Left forelimb (tissue), 1 donor: ENCODE data around the gene IP6K1.
"Not testable (repeated sequence)": the region's sequence is repeated elsewhere in the genome, so short reads cannot be mapped to it uniquely, and the experiment has no call there.

ENCODE experiments used
- DNase-seq: peaks from one replicate; pipeline ENCODE4 v3.0.0-alpha.2; 2018; ENCODE audit warnings: low spot score

Gene IP6K1

DNA sequence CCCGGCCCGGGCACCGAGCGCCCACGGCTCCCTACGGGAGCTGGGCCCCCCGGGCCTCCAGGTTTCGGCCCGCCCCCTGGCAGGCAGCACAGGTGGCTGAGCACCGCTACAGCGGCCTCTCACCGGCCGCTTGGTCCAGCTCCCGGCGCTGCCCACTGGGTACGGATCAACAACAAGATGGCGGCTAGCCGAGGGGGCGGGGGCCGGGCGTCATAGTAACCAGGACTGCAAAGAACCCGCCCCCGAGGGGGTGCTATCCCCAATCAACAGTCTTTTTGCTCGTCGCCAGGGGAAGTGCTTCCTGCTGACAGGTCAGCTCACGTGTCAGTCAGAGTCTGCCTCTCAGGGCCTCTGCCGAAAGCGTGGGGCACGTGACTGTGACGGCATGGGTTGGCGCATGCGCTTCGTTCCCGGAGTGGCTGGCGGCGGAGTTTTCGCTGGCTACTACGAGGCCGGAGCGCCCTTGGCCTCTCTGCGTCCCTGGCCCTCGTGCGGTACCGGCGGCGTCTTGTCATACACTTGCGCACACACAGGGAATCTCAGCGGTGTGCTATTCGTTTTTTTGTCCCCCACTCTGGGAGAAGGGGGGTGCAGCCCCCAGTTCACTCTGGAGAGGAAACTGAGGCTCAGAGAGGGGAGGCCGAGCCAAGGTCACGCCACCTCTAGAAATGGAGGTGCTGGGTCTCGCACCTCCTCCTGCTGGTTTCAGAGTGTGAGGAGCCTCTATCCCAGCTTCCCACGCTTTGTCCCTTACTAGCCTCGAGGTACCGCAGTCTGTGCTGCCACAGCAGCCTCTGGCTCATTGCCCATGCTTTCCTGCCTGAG lies at the start of gene IP6K1:
IP6K1 (minus strand) TSS at position 186 of the 825 bp plus-strand sequence. CDS start 38,502 bp downstream, outside the sequence.
- DNase-seq = peak; percentile 99

DNA sequence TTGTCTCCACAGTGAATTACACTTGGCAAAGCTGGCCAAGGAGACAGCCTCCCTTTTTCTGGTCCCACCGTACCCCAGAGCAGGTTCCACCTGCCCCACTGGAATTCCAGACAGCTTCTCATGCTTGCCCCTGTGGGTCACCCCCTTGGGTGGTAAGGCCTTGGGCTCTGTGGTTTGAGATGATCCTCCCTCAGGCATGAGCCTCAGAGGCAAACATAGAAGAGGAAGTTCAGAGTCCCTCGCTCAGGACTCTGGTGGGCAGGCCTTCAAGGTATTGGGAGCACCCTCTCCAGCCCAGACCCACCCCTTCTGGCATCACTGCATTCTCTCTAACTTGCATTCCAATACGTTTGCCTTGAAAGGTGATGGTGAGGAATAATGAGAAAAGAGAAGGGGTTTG lies 45.0 kb upstream of the IP6K1 start:
- DNase-seq = no peak

DNA sequence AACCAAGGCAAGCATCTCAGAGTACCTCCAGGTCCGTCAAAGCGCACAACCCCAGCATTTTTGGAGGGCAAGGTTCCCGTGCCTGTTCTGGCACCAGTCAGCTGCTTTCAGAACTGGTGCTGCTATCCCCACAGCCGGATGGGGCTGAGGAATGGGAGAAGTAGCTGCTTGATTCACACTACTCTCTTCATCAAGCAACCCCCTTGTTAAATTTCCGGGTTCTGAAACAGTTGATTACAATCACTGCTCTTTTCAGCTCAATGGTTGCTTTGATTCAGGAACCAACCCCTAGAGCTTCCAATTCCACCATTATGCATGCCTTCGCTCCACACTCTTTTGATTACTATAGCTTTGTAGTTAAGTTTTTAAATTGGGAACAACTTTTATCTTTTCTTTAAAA lies 39.7 kb upstream of the IP6K1 start:
- no peak for DNase-seq

DNA sequence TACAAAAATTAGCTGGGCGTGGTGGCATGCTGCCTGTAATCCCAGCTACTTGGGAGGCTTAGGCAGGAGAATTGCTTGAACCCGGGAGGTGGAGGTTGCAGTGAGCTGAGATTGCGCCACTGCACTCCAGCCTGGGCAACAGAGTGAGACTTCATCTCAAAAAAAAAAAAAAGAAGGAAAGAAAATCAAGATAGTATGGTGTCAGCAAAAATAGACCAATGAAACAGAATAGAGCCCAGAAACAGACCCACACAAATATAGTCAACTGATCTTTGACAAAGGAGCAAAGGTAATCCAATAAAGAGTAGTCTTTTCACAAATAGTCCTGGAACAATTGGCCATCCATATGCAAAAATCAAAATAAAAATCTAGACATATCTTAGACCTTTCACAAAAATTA lies 36.8 kb upstream of the IP6K1 start:
- DNase-seq = not testable (repeated sequence)

DNA sequence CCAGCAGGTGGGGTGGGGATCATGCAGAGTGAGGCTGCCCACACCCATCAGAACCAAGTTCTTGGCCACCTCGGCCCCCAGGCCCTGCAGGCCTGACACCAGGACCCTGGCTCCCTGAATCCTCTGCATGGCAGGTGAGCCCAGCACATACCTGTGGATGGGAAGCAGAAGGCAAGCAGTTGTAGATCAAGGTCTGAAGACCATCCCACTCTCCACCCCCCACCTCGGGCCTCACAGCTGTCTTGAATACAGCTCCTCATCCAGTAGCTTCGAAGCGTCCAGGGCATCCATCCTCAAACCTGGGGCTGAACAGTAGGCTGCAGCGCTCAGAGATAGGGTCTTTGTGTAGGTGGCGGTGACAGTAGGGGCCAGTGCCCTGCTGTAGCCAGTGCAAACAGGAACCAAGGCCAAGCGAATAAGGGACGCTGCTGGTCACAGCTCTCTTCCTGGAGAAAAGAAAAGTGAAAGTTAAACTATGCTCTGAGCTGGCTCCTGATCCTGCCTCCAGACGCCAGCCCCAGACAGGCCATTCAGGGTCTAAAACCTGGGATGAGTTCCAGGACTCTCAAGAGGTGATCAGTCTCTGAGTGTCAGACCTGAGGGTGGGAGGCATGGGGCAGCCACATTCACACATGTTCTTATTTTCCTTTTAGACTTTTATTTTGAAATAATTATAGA lies 27.3 kb upstream of the IP6K1 start, which contains the start of gene UBA7:
UBA7 (minus strand) TSS at position 457 of the 678 bp plus-strand sequence; CDS start at position 291, 166 bp downstream.
- no peak for DNase-seq

DNA sequence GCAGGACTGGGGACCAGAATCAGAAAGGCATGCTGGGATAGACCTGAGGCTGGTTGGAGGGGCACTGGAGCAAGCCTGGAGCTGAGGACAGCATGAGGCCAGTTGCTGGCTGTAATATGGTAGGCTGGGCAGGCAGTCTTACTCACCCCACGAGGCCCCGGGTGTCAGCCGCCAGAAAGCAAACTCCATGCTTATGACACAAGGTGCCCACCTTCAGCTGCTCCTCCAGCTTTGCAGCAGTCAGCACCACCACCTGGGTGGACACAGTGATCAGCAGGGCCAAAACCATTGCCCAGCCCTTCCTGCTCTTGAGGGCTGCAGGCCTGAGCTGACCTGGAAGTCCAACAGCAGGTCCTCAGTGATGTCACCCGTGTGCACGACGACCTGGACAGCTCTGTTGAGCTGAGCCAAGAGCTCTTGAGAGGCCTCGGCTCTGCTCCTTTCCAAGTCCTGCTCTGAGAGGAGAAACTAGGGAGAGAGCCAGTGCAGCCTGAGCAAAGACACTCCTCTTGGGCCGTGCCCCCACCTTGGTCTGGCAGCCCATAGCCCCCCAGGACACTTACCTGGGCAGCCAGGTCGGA lies 26.7 kb upstream of the IP6K1 start:
- no peak for DNase-seq

DNA sequence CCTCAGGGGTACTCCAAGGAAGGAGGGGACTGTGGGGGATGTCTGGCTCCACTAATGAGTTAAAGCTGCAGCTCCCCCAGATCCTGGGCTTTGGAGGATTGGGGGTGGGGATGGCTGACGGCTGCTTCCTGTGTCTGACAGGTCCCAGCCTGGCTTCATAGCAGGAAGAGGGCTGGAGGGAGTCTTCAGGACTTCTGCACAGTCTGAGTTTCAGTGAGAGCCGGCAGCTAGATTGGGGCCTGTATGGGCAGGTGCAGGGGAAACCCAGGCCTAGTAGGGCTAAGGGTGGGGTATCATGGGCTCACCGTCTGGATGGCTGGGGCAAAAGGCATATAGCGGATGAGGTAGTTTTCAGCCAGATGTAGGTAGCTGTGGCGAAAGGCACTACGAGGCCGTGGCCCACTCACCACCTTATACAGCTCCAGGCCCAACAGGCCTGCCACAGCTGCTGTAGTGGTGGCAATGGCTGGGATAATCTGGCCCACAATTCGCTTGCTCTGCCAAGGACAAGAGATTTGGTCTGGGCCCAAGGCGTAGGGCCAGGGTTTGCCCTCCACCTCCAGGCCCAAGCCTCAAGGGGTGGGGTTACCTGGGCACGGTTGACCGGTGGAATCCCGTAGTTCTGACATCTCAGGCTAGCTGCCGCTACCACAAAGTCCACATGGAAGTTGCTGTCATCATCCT lies 21.2 kb upstream of the IP6K1 start:
- no peak for DNase-seq

DNA sequence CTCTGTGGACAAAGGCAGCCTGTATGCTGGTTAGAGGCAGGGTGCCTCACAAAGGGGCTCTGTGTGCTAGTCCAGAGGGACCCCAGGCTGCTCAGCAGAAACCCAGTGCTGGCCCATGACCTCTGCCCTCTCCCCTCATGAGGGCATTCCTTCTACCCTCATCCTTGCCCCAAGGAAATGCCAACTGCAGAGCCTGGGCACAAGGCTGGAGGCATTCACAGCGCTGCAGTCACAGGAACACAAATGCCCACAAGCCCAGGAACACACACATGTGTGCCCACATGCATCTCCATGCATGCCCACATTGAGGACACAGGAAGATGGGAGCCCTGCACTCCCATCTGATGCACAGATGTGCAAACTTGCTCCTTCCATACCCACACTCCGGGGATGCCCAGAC lies 20.5 kb upstream of the IP6K1 start:
- DNase-seq = no peak

DNA sequence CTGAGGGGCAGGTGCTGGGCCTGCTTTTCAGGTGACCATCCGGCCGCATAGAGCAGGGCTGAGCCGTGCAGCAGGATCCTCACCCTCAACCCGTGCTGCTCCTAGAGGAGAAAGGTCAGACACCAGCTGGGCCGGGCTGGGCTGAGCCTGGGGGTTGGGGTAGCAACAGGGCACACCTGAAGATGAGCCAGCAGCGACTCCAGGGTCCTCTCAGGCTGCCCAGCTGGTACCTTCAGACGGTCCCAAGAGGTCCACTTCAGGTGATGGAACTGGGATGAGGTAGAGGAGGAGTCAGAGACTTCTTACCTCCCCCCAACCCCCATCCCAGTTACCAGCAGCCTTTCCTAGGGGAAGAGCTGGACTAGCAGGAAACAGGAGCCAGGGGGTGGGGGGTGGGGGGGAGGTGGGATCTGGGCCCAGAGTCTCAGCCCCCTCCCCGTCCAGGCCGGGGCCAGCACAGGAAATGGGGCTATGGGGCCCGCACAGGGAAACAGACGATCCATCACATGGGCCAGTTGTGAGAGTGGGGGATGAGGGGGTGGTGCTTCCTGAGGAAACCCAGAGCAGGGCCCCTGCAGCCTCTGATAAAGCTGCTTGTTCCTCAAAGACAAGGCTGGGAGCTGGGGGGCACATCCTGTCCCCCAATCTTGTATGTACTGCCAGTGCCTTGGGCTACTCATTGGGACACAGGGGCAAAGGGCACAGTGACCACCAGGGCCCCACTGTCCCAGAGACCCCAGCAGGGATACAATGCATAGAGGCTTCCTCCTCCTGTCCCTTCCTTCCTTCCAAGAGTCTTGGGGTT lies 19.8 kb upstream of the IP6K1 start:
- peak; percentile 93 for DNase-seq

DNA sequence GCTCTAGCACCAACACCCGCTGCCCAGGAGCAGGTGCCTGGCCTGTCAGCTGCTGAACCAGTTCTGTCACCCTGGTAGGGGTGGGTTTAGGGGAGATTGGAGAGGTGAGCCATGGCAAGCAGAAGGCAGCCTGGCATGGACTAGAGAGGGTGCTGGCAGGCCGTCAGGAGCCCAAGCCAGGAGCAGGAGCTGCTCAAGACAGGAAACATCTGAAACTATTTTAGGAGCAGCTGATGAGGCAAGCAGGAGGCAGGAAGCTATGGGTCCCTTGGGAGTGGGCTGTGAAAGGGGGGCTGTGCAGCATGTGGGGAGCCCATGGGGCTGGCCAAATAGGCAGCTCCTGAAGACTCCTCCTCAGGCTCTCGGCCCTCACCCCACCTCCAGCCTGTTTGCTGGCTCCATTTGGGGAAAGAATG lies 19.0 kb upstream of the IP6K1 start:
- peak; percentile 88 for DNase-seq

DNA sequence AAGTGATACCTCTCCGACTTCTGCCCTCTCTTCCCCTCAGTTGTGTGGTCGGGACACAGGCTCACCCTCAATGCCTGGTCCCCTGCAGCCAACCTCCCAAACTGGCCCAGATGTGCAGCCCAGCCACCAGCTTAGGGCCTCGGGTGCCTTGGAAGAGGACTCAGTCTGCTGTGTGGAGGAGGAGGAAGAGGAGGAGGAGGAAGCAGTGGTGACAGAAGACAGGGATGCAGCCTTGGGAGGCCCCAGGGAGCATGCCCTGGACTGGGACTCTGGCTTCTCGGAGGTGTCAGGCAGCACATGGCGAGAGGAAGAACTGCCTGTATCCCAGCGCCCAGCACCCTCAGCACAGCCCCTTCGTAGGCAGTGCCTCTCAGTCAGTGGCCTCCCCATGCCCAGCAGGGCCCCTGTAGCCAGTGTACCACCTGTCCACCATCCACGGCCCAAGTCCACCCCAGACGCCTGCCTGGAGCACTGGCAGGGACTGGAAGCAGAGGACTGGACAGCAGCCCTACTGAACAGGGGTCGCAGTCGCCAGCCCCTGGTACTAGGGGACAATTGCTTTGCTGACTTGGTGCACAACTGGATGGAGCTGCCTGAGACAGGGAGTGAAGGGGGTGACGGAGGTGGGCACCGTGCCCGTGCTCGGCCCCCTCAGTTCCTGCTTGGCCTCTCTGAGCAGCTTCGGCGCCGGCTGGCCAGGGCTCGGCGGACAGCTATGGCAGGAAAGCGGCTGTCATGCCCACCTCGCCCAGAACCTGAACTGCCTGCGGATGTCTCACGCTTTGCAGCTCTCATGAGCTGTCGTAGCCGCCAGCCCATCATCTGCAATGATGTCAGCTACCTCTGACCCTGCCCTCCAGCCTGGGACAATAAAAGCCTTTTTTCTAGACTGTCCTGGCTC lies 18.0 kb upstream of the IP6K1 start:
- DNase-seq = no peak

DNA sequence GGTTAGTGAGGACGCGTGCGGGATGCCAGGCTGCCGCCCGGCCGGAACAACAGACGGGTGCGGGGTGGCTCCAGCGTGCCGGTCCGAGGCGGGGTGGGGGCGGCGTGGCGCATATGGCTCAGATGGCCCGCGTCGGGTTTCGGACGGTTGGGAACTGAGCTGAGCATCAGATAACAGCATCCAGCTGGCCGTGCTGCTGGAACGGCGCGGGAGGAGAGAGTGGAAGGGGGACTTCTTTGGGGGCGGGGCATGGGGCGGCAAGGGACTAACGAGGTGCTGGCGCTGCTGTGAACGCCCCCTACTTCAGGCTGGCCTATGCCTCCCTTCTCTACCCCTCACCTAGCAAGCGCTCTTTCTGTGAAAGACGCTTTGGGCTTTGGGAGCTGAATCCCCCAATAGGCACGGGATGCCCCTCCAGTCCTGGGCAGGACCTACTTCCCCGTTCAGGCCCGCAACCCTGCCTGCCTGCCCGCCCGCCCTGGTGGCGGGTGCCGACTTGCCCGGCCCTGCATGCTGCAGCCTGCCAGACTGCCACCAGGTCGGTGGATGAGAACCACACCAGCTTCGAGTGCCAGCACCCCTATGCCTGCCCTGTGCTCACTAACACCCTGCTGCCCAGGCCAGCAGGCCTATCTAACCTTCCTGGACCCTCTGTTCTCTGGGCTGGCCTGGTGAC lies 17.3 kb upstream of the IP6K1 start:
- peak; percentile 86 for DNase-seq

DNA sequence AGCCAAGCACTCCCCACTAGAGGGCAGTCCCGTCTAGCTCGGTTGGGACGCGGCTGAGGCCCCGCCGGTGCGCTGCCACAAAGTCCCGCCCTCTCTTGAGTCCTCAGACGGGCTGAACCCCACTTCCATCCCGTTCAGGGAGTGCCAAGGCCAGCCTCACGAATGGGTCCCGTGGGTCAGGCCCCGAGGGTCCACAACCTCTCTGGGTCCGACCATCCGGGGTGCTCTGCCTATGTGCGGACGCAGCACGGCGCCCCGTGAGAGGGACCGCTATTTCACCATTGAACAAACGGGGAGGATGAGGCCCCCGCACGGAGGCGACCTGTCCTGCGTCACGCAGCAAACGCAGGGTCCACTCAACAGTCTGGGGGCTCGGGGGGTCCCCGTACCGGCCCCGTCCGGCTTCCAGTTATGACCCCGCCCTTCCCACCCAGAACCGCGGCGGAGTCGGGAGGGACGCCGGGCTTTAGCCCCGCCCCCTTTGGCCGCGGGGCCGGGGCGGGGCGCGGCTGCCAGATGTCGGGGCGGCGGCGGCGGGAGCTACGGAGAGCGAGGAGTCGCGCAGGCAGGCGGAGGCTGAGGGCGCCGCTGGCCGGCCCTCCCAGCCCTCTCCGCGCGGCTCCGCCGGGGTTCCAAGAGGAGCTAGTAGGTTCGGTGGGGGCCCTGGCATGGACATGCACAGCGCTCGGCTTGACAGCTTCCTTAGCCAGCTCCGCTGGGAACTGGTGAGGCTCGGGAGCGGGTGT lies 16.6 kb upstream of the IP6K1 start, which contains the start of gene INKA1:
INKA1 (plus strand) TSS at position 543 of the 746 bp plus-strand sequence; CDS start at position 675, 132 bp downstream.
- DNase-seq = peak; percentile 93

DNA sequence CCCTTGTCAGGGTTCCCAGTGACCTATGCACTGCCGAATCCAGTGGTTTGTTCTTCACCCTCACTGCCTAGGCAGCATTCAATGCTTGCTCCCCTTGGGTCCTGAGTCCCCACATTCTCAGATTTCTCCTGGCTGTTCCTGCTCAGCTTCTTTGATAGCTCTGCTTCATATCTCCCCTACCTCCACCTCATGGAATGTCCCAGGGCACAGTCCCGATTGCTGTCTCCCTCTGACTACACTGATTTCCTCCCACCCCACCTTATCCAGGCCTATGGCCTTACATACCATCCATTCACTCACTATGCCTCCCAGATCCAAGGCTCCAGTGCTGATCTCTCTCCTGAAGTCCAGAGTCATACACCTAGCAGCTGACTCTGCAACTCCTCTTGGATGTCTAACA lies 14.8 kb upstream of the IP6K1 start:
- no peak for DNase-seq

DNA sequence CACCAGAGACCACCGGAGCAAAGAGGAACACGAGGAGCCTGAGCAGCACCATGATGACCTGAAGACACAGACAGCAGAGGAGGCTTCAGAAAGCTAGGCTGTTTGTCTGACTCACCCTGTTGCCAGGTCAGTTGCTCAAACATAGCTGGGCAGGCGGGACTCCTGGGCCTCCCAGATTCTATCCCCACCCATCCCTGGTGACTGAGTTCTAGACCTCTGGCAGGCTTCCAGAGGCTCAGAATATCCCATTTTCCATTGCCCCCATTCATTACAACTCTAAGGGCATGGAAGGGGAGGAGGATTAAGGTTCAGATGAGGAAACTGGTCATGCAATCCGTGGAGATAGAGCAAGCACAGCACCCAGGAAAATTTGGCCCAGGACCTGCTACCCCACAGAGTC lies 13.4 kb upstream of the IP6K1 start, which contains the start of gene CDHR4:
CDHR4 (minus strand) TSS at position 113 of the 400 bp plus-strand sequence; CDS start at position 52, 61 bp downstream.
- no peak for DNase-seq

DNA sequence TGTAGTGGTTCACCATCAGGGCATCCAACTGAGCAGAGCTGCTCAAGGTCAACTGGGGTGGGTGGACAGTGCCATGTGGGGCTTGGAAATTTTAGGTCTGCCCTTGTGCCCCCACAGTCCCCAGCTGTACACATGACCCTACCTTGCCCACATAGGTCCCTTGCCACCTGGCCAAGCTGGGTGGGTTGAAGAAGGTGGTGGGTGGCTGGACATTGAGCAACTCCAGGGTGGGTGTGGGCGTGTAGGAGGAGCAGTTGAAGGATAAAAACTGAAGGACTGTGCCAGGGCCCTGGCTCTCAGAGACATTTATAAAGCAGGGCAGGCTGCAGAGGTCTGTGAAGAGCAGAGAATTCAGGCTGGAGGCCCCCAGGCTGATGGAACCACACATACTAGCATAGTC lies 12.8 kb upstream of the IP6K1 start:
- no peak for DNase-seq

DNA sequence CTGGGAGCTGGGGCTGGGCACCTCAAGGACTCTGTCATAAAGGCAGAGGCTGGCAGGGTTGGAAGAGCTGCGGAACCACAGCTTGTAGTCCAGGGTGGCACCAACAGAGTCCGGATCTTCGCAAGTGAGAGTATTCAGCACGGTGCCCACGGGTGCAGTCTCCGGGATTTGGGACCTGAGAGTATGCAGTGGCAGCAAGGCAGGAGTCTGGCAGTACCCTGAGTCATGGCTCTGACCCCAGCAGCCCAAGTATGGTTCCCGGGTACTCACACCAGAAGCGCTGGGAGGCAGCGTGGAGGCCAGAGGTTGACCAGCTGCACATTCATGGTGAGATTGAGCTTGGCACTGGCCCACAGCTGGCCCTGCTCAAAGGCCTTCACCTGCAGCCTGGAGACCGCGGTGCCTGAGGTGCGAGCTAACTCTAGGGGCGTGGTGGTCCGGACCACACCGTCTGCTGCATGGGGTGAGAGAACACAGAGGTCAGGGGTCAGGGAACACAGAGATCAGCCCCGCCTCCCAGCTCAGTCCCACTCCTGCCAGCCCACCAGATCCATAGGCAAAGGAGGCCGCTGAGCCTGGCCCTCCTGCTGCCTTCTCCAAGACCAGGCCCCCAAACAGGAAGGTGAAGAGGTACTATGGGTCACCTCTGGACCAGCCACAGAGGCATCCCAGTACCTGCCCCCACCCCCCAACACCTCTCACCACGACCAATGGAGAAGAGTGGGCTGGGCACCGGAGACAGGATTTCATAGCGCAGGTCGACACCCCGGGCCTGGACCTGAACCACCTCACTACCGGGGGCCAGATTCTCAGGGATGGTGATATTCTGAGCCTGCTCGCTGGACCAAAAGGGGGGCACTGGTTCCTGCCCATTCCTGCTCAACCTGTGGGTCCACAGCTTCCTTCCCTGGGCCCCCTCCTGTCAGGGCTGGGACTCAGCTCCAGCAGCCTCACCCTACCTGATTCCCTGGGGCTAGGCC lies 8.9 kb upstream of the IP6K1 start:
- DNase-seq = no peak

DNA sequence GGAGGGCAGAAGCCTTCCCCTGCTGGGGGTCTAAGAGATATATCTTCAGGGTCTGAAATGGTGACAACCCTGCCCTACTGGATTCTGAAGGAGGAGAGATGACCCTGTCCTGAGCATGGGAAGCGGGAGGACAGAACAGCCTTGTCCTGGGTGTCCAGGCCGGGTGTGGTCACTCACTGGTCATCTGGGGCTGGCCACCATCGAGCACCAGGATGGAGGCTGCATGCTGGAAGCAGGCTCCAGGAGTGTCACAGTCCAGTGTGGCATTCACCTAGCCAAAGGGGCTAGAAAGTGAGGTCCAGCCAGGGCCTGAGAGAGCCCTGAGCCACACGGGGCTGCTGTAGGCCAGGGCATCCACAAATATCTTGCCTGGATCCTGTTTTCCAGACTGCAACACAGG lies 8.1 kb upstream of the IP6K1 start:
- no peak for DNase-seq
